A549 (cell line): Measurements from ENCODE around the gene TBC1D2B. TPM values are rescaled to one million over a fixed set of nuclear protein-coding genes. Genes with fewer than 3 reads are reported as not detected.
"Not testable (repeated sequence)": the region's sequence is repeated elsewhere in the genome, so short reads cannot be mapped to it uniquely, and the experiment has no call there.

Experiments used
- ATAC-seq, 2 experiments: fragments of 200-7000 bp in 1 of 2; fragments of >200 bp in 1 of 2; cut with Nextera tagmentation in 1 of 2; cut with Tn5 transposase in 1 of 2; 3 replicates each; pipeline versions ENCODE4 v1.8.0 to v1.9.1; 2018 to 2020; ENCODE audit warnings: mild to moderate bottlenecking in 1 of 2, moderate library complexity in 1 of 2
- CTCF ChIA-PET: fragments of 300-600 bp; sonication (Branson Sonifier 250); formaldehyde crosslinking; extraction: SDS; loops from one replicate; lab custom pipeline; 2021; ENCODE audit warnings: antibody characterized with exemption, inconsistent platforms; lab: Yijun Ruan, JAX
- POLR2A ChIA-PET: fragments of 350-600 bp; formaldehyde crosslinking; extraction: SDS; loops from one replicate; lab custom pipeline; 2021; ENCODE audit warnings: antibody characterized with exemption, inconsistent platforms; lab: Yijun Ruan, JAX
- DNase-seq, 2 experiments: peaks; one replicate each; pipeline versions ENCODE4 v3.0.0 to v3.0.0-alpha.2; 2011 to 2016; ENCODE audit warnings: low read depth in 1 of 2, low spot score in 1 of 2
- FAIRE-seq: peaks from 2 replicates; lab custom pipeline; 2011; peaks lifted over from hg19 to GRCh38; lab: Jason Lieb, UNC
- H3K27ac ChIP-seq, 2 experiments: fragments of >200 bp; sonication (Bioruptor Twin); formaldehyde crosslinking; 3 replicates each; pipeline ENCODE4 v1.5.1; 2016 to 2017
- H3K4me1 ChIP-seq: fragments of >200 bp; sonication (Bioruptor Twin); formaldehyde crosslinking; 3 replicates; pipeline ENCODE4 v1.6.1; 2016
- H3K4me2 ChIP-seq: fragments of >200 bp; sonication (Bioruptor Twin); formaldehyde crosslinking; 3 replicates; pipeline ENCODE4 v1.6.1; 2016
- H3K4me3 ChIP-seq: fragments of >200 bp; sonication (Bioruptor Twin); formaldehyde crosslinking; 3 replicates; pipeline ENCODE4 v1.5.1; 2016
- H3K9me3 ChIP-seq: fragments of >200 bp; sonication (Bioruptor Twin); formaldehyde crosslinking; 3 replicates; pipeline ENCODE4 v1.6.1; 2016
- CBX2 ChIP-seq: fragments of 200-600 bp; sonication (generic); IDR thresholded peaks from 2 replicates; pipeline ENCODE4 v1.6.1; 2016; ENCODE audit warnings: low read depth, mild to moderate bottlenecking, borderline replicate concordance
- CBX8 ChIP-seq: fragments of 200-600 bp; sonication (generic); IDR thresholded peaks from 2 replicates; pipeline ENCODE4 v1.6.1; 2016
- CHD4 ChIP-seq: fragments of 200-600 bp; sonication (generic); IDR thresholded peaks from 2 replicates; pipeline ENCODE4 v1.6.1; 2016; ENCODE audit warnings: antibody characterized with exemption, mild to moderate bottlenecking, borderline replicate concordance
- EHMT2 ChIP-seq: fragments of 200-600 bp; sonication (generic); IDR thresholded peaks from 2 replicates; pipeline ENCODE4 v1.6.1; 2016; ENCODE audit warnings: antibody characterized with exemption, low read depth, mild to moderate bottlenecking, moderate library complexity
- EP300 ChIP-seq, 2 experiments: fragments of >200 bp; sonication (Bioruptor Twin); formaldehyde crosslinking; IDR thresholded peaks; 2 replicates in 1 of 2; 3 replicates in 1 of 2; pipeline ENCODE4 v1.6.1; 2016 to 2017
- FOXS1 ChIP-seq: fragments of 250-450 bp; sonication (Bioruptor Pico); IDR thresholded peaks from 2 replicates; pipeline ENCODE4 v1.5.0; 2020; ENCODE audit warnings: mild to moderate bottlenecking, moderate library complexity
- GATA3 ChIP-seq: IDR thresholded peaks from 2 replicates; pipeline ENCODE4 v1.6.1; 2012; ENCODE audit warnings: borderline replicate concordance
- HDAC2 ChIP-seq: fragments of 200-600 bp; sonication (generic); IDR thresholded peaks from 2 replicates; pipeline ENCODE4 v1.6.1; 2016
- HMGXB4 ChIP-seq: fragments of 250-450 bp; sonication (Bioruptor Pico); IDR thresholded peaks from 2 replicates; pipeline ENCODE4 v1.5.0; 2021; ENCODE audit warnings: mild to moderate bottlenecking, moderate library complexity, borderline replicate concordance
- HOXA7 ChIP-seq: fragments of 250-450 bp; sonication (Bioruptor Pico); IDR thresholded peaks from 2 replicates; pipeline ENCODE4 v1.5.0; 2020; ENCODE audit warnings: mild to moderate bottlenecking, moderate library complexity
- HOXB5 ChIP-seq: fragments of 250-450 bp; sonication (Bioruptor Pico); IDR thresholded peaks from 2 replicates; pipeline ENCODE4 v1.5.0; 2020; ENCODE audit warnings: mild to moderate bottlenecking, moderate library complexity
- MAZ ChIP-seq: fragments of 150-350 bp; IDR thresholded peaks from 2 replicates; pipeline ENCODE4 v1.6.1; 2014; ENCODE audit warnings: antibody characterized with exemption, low read depth, low read length, borderline replicate concordance
- RAD21 ChIP-seq, 2 experiments: fragments of >200 bp in 1 of 2; sonication (Bioruptor Twin) in 1 of 2; formaldehyde crosslinking in 1 of 2; IDR thresholded peaks in 1 of 2; conservative IDR thresholded peaks in 1 of 2; 2 replicates in 1 of 2; 3 replicates in 1 of 2; pipeline ENCODE4 v1.6.1; 2012 to 2018; ENCODE audit warnings: inconsistent platforms in 1 of 2
- REST ChIP-seq: fragments of 200-600 bp; sonication (generic); IDR thresholded peaks from 2 replicates; pipeline ENCODE4 v1.6.1; 2016; ENCODE audit warnings: antibody characterized with exemption, mild to moderate bottlenecking, moderate library complexity
- RNF2 ChIP-seq: fragments of 200-600 bp; sonication (generic); IDR thresholded peaks from 2 replicates; pipeline ENCODE4 v1.6.1; 2016; ENCODE audit warnings: low read depth, mild to moderate bottlenecking, antibody characterized with exemption, moderate library complexity, borderline replicate concordance
- WGBS: methylation state at CpG from one replicate; pipeline ENCODE4 v1.1.6; 2017; ENCODE audit errors: missing lambda C conversion rate; 5-methylcytosine and 5-hydroxymethylcytosine counted together
- polyA plus RNA-seq, 4 experiments: library from polyadenylated mRNA; depleted of rRNA in 3 of 4; stranded (reverse); fragments of >200 nt; fragmentation: RNase III in 1 of 4; extraction: RNeasy Plus Mini Kit Qiagen cat#74134 plus additional on column Dnase treatment in 1 of 4; gene quantifications; 2 replicates in 3 of 4; 3 replicates in 1 of 4; pipeline ENCODE4 v1.2.3, GENCODE V29; 2011 to 2017
- TF ChIP-seq, protein P1 (sequence below): fragments of 450-650 bp; IDR thresholded peaks from 2 replicates; pipeline ENCODE4 v1.6.1; 2014; ENCODE audit warnings: antibody characterized with exemption

The TBC1D2B gene
- polyA plus RNA-seq, 2 of the 4 experiments (the other 2 are of a cell fraction) = 13.6 to 13.9 TPM

GRCh38 chr15:77974098-77974414, 103.5 kb downstream of the TBC1D2B start (continued):
- TF ChIP-seq RAD21 (conservative IDR thresholded peaks at IDR 0.05 in 1 of 2, IDR thresholded peaks at IDR 0.05 in 1 of 2) = no peak

DNA sequence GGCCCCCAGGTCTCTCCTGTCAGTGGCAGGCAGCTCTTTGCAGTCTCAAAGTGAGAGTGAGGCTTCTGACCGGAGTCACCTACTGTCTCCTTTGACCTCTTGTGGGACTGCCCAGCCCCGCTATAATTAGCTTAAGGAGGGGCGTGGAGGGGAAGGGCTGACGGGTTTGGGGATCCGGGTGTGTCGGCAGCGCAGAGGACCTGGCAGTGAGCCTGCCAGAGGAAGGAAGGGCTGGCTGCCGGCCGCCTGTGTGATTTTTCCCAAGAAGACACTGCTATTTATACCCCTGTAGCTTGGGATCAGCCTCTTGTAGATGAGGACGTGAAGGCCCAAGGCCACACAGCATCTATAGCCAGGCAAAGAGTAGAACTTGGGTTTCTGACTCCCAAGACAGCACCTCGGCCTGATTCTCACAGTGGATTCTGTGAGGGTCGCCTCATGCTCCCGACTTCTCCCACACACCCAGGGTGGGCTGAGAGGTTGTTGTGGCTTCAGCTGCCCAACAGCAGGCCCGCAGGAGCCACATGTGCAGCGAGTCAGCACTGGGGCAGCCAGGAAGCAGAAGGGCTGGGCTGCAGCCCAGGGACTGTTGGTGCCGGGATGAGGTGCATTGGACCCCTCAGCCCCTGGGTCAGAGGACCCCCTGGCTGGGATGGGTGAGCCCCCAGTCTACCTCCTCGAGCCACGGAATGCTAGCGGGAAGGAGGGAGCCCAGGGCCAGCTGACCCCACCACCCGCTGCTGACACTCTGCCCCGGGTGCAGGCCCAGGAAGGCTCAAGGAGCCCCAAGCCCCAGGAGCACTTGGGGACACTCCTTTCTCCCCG, 104.0 kb downstream of the TBC1D2B start:
- H3K4me2 ChIP-seq, H3K9me3 ChIP-seq, CTCF ChIA-PET, FAIRE-seq, POLR2A ChIA-PET, H3K4me1 ChIP-seq, H3K4me3 ChIP-seq, H3K27ac ChIP-seq, DNase-seq: not testable (repeated sequence)
- ATAC-seq = peak; percentile 10 to 18; a peak in 2 of 6 replicates
- 92% methylated on average over 4 of the region's 22 CpGs for WGBS

GRCh38 chr15:77972706-77973105, 104.8 kb downstream of the TBC1D2B start:
- WGBS = 63% methylated on average over 4 of the region's 6 CpGs
- H3K4me3 ChIP-seq, FAIRE-seq, CTCF ChIA-PET, H3K4me2 ChIP-seq, H3K9me3 ChIP-seq, DNase-seq, H3K4me1 ChIP-seq, H3K27ac ChIP-seq, ATAC-seq, POLR2A ChIA-PET: not testable (repeated sequence)

GRCh38 chr15:77971875-77972274, 105.6 kb downstream of the TBC1D2B start:
- H3K4me1 ChIP-seq, H3K27ac ChIP-seq, H3K4me2 ChIP-seq, H3K4me3 ChIP-seq, DNase-seq, H3K9me3 ChIP-seq, POLR2A ChIA-PET, ATAC-seq, FAIRE-seq: not testable (repeated sequence)
- CTCF ChIA-PET = interaction anchor here (0.9 kb wide), 1 partner anchor 142 kb away, joined by 3 read pairs; no protein-coding TSS in a partner anchor
- 58% methylated on average over 7 of the region's 7 CpGs for WGBS

GRCh38 chr15:77970813-77971360, 106.6 kb downstream of the TBC1D2B start:
- H3K4me1 ChIP-seq, POLR2A ChIA-PET, ATAC-seq, H3K4me3 ChIP-seq, H3K4me2 ChIP-seq, FAIRE-seq, H3K9me3 ChIP-seq, DNase-seq, H3K27ac ChIP-seq: not testable (repeated sequence)
- WGBS = 75% methylated on average over 2 of the region's 4 CpGs
- CTCF ChIA-PET = interaction anchor here (0.9 kb wide), 1 partner anchor 143 kb away, joined by 3 read pairs; no protein-coding TSS in a partner anchor

- no peak overlapping the region for H3K4me3 ChIP-seq
- FAIRE-seq (no peak), DNase-seq (no peak), ATAC-seq (no peak)
- CTCF ChIA-PET = interaction anchor here (1.5 to 6.9 kb wide), 5 partner anchors 12 to 272 kb away, joined by 4 to 246 read pairs (median 51); no protein-coding TSS in a partner anchor
- no peaks in the 10 kb centered on the region for H3K4me1 ChIP-seq
- H3K27ac ChIP-seq = no peak overlapping the region
- WGBS = 12% methylated on average over 2 of the region's 2 CpGs
- peaks cover 8% of the 10 kb centered on the region; the same call in 2 of the 3 replicates for H3K9me3 ChIP-seq
- H3K4me2 ChIP-seq = no peak overlapping the region
- POLR2A ChIA-PET = no interaction called here
- no peak for TF ChIP-seq HMGXB4 (CRISPR knock-in tag)
- no peak for TF ChIP-seq HOXA7 (CRISPR knock-in tag)
- TF ChIP-seq CBX8 = no peak
- TF ChIP-seq, protein P1, sequence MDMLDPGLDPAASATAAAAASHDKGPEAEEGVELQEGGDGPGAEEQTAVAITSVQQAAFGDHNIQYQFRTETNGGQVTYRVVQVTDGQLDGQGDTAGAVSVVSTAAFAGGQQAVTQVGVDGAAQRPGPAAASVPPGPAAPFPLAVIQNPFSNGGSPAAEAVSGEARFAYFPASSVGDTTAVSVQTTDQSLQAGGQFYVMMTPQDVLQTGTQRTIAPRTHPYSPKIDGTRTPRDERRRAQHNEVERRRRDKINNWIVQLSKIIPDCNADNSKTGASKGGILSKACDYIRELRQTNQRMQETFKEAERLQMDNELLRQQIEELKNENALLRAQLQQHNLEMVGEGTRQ = no peak
- no peak for TF ChIP-seq HDAC2
- no peak for TF ChIP-seq FOXS1 (CRISPR knock-in tag)
- TF ChIP-seq CBX2 = no peak
- TF ChIP-seq MAZ = no peak
- no peak for TF ChIP-seq RNF2
- no peak for TF ChIP-seq REST
- no peak for TF ChIP-seq GATA3
- no peak for TF ChIP-seq EHMT2
- TF ChIP-seq HOXB5 (CRISPR knock-in tag) = no peak
- no peak for TF ChIP-seq CHD4
- TF ChIP-seq EP300 (IDR thresholded peaks at IDR 0.05) = no peak
Measured at GRCh38 chr15:77969055-77969454, 108.5 kb downstream of the TBC1D2B start.
